Measurements from ENCODE around the gene GLIPR1L2. TPM values are rescaled to one million over a fixed set of nuclear protein-coding genes. Genes with fewer than 3 reads are reported as not detected.

The GLIPR1L2 gene
- total RNA-seq, 4 donors from 2014 or later = 0.15 to 0.29 (median 0.19) TPM; not detected in 1

DNA sequence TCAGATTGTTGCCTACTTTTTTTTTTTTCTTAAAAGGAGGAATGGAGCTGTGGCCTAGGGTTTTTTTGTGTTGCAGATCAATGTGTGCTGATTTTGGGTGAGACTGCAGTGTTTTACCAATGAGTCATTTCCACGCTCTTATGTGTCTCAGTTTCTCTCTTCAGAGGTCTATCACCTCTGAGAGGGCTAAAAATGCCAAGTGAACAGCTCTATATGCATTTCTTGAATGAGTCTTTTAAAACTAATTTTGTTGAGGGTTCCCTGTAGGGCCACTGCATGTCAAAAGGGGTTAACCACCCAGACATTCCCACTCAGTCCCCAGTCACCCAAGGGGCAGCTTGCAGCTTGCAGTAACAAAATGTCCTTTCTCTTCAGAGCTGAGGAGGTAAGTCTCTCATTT, 24.3 kb upstream of the GLIPR1L2 start:
- Histone ChIP-seq H3K36me3 (no peaks in the 10 kb centered on the region), H3K27ac (no peak overlapping the region), H3K9me3 (no peaks in the 10 kb centered on the region), H3K4me3 (no peak overlapping the region), H3K27me3 (no peaks in the 10 kb centered on the region), H3K4me1 (no peaks in the 10 kb centered on the region)
- 78 to 90% methylated on average over 1 of the region's 1 CpG for WGBS, 2 donors
- intact Hi-C loops (cut with DNase I) = no loop called here
- DNase-seq = no peak
- TF ChIP-seq, protein P1, sequence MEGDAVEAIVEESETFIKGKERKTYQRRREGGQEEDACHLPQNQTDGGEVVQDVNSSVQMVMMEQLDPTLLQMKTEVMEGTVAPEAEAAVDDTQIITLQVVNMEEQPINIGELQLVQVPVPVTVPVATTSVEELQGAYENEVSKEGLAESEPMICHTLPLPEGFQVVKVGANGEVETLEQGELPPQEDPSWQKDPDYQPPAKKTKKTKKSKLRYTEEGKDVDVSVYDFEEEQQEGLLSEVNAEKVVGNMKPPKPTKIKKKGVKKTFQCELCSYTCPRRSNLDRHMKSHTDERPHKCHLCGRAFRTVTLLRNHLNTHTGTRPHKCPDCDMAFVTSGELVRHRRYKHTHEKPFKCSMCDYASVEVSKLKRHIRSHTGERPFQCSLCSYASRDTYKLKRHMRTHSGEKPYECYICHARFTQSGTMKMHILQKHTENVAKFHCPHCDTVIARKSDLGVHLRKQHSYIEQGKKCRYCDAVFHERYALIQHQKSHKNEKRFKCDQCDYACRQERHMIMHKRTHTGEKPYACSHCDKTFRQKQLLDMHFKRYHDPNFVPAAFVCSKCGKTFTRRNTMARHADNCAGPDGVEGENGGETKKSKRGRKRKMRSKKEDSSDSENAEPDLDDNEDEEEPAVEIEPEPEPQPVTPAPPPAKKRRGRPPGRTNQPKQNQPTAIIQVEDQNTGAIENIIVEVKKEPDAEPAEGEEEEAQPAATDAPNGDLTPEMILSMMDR (IDR thresholded peaks at IDR 0.05) = no peak
- TF ChIP-seq POLR2A (IDR thresholded peaks at IDR 0.05) = no peak

DNA sequence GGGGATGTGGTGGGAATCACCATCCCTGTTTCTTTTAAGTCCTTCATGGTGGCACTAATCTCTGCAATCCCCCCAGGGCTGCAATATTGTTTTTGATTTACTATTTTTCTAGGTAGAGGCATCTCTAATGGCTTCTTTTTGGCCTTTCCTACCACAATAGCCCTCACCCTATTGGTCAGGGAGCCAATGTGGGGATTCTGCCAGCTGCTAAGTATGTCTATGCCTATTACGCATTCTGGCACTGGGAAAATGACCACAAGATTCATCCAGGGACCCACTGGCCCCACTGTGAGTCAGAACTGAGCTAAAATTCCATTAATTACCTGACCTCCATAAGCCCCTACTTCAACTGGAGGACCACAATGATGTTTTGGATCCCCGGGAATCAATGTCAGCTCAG, 15.9 kb upstream of the GLIPR1L2 start:
- TF ChIP-seq, protein P1 (IDR thresholded peaks at IDR 0.05) = no peak
- TF ChIP-seq POLR2A (IDR thresholded peaks at IDR 0.05) = no peak
- 100% methylated on average over 2 of the region's 2 CpGs for WGBS, 2 donors
- DNase-seq = no peak
- no peaks in the 10 kb centered on the region for H3K9me3 ChIP-seq
- intact Hi-C loops (cut with DNase I) = no loop called here
- no peak overlapping the region for H3K27ac ChIP-seq
- H3K27me3 ChIP-seq = no peaks in the 10 kb centered on the region
- H3K4me1 ChIP-seq = peaks cover 0 to 11% (median 8%) of the 10 kb centered on the region in 3 donors
- H3K36me3 ChIP-seq = no peaks in the 10 kb centered on the region
- H3K4me3 ChIP-seq = no peak overlapping the region

DNA sequence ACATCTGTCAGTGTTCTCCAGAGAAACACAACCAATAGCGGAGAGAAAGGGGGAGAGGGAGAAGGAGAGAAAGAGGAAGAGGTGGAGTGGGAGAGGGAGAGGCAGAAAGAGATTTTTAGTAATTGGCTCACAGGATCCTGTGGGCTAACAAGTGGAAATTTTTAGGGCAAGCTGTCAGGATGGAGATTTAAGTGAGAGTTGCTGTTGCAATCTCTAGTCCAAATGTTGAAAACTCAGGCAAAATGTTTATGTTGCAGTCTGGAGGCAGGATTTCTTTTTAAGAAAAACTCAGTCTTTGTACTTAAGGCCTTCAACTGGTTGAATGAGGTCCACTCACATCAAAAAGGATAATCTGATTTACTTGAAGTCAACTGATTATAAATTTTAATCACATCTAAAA, 12.5 kb upstream of the GLIPR1L2 start:
- WGBS, 2 donors = 67 to 88% methylated on average over 1 of the region's 1 CpG
- intact Hi-C loops (cut with DNase I) = no loop called here
- Histone ChIP-seq H3K9me3 (no peaks in the 10 kb centered on the region), H3K27me3 (no peaks in the 10 kb centered on the region), H3K36me3 (no peaks in the 10 kb centered on the region), H3K4me1 (peaks cover 0 to 14% (median 8%) of the 10 kb centered on the region in 3 donors), H3K27ac (no peak overlapping the region), H3K4me3 (no peak overlapping the region)
- TF ChIP-seq, protein P1 (IDR thresholded peaks at IDR 0.05) = no peak
- no peak for TF ChIP-seq POLR2A (IDR thresholded peaks at IDR 0.05)
- no peak for DNase-seq

DNA sequence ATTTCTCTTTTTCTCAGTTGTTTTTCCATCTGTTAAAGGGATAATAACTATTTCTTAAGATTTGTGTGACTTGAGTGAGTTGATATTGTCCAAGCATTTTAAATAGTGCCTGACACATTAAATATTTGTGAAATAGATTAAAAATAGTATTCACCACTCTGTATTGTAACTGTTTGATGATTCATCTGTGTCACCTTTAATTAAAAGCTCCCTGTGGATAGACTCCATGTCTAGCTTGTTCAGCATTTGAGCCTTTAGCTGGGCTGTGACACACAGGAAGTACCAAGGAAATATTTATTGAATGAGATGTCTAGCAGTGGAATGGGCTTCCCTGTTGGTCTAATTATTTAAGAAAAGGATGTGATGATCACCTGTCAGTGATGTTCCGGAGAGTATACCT, 1.8 kb upstream of the GLIPR1L2 start:
- Histone ChIP-seq H3K4me3 (peak overlapping the region in 1 of 4 donors; percentile 71), H3K9me3 (no peaks in the 10 kb centered on the region), H3K36me3 (no peaks in the 10 kb centered on the region), H3K27ac (peak overlapping the region; percentile 13 to 94 (median 58)), H3K27me3 (no peaks in the 10 kb centered on the region), H3K4me1 (peaks cover 0 to 35% (median 13%) of the 10 kb centered on the region in 3 donors)
- DNase-seq = no peak
- intact Hi-C loops (cut with DNase I) = no loop called here
- TF ChIP-seq, protein P1 (IDR thresholded peaks at IDR 0.05) = no peak
- no peak for TF ChIP-seq POLR2A (IDR thresholded peaks at IDR 0.05)
- 60 to 86% methylated on average over 1 of the region's 1 CpG for WGBS, 2 donors

DNA sequence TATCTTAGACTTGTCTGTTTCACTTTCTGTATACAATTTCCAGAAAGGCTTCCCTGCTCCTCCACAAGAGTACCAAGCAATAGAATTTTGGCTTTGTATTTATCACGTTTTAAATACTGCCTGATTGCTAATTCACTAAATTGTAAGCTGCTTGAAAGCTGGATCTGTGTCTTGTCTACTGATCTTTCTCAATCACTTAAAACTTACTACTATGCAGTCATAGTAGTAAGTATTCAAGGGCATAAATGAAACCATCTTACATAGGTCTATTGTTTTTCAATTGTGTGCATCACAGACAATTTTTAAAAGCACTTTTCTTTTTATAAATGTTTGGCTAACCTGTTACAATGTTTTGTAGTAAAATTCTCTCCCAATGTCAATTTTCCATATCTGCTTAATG, 1.2 kb upstream of the GLIPR1L2 start:
- H3K4me3 ChIP-seq = peak overlapping the region in 3 of 4 donors; percentile 61 to 71 (median 67)
- 10 to 15% methylated on average over 1 of the region's 1 CpG for WGBS, 2 donors
- TF ChIP-seq, protein P1 (IDR thresholded peaks at IDR 0.05) = no peak
- no peak for TF ChIP-seq POLR2A (IDR thresholded peaks at IDR 0.05)
- intact Hi-C loops (cut with DNase I) = no loop called here
- peaks cover 0 to 35% (median 13%) of the 10 kb centered on the region in 3 donors for H3K4me1 ChIP-seq
- no peaks in the 10 kb centered on the region for H3K36me3 ChIP-seq
- H3K27me3 ChIP-seq = no peaks in the 10 kb centered on the region
- DNase-seq = no peak
- H3K27ac ChIP-seq = peak overlapping the region; percentile 13 to 94 (median 58)
- H3K9me3 ChIP-seq = no peaks in the 10 kb centered on the region

Data from esophagus squamous epithelium (tissue), 5 donors.